Measurements from ENCODE around the gene KNTC1.

KNTC1 gene

DNA sequence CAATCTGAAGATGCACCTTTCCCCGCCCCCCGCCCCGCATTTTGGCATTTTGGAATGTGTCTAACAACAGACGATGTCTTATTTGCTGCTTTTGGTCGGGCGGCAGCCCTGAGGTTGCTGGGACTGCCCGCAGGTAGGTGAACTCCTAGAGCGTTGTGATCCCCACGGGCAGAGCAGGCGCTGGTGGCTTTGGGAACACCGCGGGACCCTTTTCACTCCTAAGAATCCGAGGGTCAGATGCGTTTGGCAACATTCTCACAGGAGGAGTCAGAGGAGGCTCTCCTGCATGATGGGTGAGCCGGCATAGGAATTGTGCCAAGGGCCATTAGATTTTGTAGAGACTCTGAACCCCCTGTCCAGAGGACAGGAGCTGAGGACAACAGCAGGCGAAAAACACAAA lies 134.2 kb downstream of the KNTC1 start:
- DNase-seq, result no peak

- no peak for DNase-seq
Measured at GRCh38 chr12:122661938-122662337, 134.9 kb downstream of the KNTC1 start.

GRCh38 chr12:122665349-122665748 lies 138.3 kb downstream of the KNTC1 start:
- DNase-seq, result no peak

- no peak for DNase-seq
Measured at GRCh38 chr12:122665759-122666158, 138.7 kb downstream of the KNTC1 start.

DNA sequence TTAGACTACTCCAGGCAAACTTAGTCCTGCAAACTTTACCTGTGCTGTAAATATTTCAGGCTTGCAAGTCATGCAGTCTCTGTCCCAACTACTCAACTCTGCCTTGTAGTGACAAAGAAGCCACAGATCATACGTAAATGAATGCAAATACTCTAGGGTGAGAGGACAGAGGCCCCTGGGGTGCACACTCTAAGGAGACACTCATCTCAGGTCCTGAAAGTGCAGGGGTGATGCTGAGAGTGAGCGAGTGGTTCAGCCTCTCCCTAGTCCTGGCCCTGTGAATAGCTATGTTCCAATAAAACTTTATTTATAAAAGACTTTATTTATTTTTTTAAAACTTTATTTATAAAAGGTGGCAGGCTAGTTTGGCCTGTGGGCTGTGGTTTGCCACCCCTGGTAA lies 141.2 kb downstream of the KNTC1 start:
- DNase-seq, result no peak

GRCh38 chr12:122669397-122670070 lies 142.5 kb downstream of the KNTC1 start:
- DNase-seq, result no peak

DNA sequence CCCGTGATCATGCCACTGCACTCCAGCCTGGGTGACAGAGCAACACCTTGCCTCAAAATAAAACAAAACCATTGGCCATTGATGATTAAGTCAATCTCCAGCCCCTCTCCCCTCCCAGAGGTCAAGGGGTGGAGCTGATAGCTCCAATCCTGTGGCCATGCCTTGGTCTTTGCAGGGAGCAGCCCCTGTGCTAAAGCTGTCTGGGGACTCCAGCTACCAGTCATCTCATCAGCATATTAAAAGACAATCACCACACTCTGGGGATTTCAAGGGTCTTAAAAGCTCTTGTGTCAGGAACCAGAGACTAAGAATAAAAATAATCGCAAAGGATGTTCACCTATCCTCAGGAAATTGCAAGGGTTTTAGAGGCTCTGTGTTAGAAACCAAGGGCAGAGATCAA lies 145.5 kb downstream of the KNTC1 start:
- DNase-seq, result no peak

Measured in NCI-H446 (cell line).